ENCODE results near the gene CCDC40. TPM values are rescaled to one million over a fixed set of nuclear protein-coding genes. Genes with fewer than 3 reads are reported as not detected.

Gene CCDC40
- total RNA-seq, 3 donors from 2014 or later: 7.4 to 11.8 (median 11.6) TPM

DNA sequence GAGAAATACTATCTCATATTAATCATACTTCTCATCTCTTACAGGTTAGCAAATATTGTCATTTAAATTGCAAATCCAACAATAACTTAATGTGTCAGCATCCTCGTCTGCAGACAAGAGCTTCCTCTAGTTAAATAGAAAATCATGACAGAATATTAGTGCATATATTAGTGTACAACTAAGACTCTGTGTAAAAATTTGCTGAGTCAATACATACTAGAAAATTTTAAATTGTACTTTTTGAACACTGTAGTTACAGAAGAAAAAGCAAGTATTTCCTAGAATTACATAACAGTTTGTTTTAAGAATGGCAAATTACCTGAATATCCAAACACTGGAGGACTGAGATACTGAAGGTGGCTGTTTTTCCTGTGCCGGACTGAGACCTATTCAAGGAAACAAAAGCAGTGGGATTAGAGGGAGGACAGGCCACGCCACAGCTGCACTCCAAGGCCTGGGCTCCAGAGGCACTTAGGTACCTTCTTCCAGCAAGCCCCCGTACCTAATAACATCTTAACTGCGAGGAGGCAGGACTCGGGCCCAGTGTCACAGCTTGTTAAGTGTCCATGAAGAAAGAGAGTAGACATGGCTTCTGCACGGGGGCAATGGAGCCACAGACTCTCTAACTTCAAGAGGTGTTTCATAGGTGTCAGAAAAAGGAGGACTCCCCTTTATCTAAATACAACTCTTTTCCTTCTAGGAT is 105.2 kb downstream of the CCDC40 start:
- no peak for DNase-seq (ENCODE audit: low spot score in 2 of 2)
- TF ChIP-seq, protein P1, sequence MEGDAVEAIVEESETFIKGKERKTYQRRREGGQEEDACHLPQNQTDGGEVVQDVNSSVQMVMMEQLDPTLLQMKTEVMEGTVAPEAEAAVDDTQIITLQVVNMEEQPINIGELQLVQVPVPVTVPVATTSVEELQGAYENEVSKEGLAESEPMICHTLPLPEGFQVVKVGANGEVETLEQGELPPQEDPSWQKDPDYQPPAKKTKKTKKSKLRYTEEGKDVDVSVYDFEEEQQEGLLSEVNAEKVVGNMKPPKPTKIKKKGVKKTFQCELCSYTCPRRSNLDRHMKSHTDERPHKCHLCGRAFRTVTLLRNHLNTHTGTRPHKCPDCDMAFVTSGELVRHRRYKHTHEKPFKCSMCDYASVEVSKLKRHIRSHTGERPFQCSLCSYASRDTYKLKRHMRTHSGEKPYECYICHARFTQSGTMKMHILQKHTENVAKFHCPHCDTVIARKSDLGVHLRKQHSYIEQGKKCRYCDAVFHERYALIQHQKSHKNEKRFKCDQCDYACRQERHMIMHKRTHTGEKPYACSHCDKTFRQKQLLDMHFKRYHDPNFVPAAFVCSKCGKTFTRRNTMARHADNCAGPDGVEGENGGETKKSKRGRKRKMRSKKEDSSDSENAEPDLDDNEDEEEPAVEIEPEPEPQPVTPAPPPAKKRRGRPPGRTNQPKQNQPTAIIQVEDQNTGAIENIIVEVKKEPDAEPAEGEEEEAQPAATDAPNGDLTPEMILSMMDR (IDR thresholded peaks at IDR 0.05): no peak
- TF ChIP-seq POLR2AphosphoS5 (IDR thresholded peaks at IDR 0.05) (no peak), POLR2A (IDR thresholded peaks at IDR 0.05) (no peak)
- no peaks in the 10 kb centered on the region for H3K9me3 ChIP-seq
- peaks cover 3 to 12% of the 10 kb centered on the region in 2 donors for H3K4me1 ChIP-seq
- no peak overlapping the region for H3K27ac ChIP-seq
- peaks cover 30% of the 10 kb centered on the region for H3K36me3 ChIP-seq
- intact Hi-C loops (cut with DNase I; ENCODE audit: low total_unique reads): no loop called here
- no peaks in the 10 kb centered on the region for H3K27me3 ChIP-seq
- H3K4me3 ChIP-seq: no peak overlapping the region

DNA sequence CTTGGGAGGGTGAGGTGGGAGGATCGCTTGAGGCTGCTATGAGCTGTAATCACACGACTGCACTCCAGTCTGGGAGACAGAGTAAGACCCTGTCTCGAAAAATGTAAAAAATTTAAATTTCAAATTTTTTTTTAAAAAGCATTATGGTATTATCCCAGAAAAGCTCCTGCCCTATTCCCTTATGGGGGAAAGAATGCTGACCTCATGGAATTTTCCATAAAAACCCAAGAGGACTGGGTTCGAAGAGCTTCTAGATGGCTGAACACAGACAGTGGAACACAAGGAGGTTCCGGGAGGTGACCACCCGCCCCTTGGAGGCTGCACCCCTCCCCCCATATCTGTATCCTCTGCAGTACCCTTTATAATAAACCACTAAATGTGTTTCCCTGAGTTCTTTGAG is 106.5 kb downstream of the CCDC40 start:
- no peak overlapping the region for H3K27ac ChIP-seq
- peaks cover 3 to 12% of the 10 kb centered on the region in 2 donors for H3K4me1 ChIP-seq
- no peak for TF ChIP-seq POLR2A (IDR thresholded peaks at IDR 0.05)
- TF ChIP-seq POLR2AphosphoS5 (IDR thresholded peaks at IDR 0.05): no peak
- TF ChIP-seq, protein P1 (IDR thresholded peaks at IDR 0.05): no peak
- no peak overlapping the region for H3K4me3 ChIP-seq
- intact Hi-C loops (cut with DNase I; ENCODE audit: low total_unique reads): no loop called here
- no peaks in the 10 kb centered on the region for H3K27me3 ChIP-seq
- peaks cover 18% of the 10 kb centered on the region for H3K36me3 ChIP-seq
- no peak for DNase-seq (ENCODE audit: low spot score in 2 of 2)
- H3K9me3 ChIP-seq: no peaks in the 10 kb centered on the region

DNA sequence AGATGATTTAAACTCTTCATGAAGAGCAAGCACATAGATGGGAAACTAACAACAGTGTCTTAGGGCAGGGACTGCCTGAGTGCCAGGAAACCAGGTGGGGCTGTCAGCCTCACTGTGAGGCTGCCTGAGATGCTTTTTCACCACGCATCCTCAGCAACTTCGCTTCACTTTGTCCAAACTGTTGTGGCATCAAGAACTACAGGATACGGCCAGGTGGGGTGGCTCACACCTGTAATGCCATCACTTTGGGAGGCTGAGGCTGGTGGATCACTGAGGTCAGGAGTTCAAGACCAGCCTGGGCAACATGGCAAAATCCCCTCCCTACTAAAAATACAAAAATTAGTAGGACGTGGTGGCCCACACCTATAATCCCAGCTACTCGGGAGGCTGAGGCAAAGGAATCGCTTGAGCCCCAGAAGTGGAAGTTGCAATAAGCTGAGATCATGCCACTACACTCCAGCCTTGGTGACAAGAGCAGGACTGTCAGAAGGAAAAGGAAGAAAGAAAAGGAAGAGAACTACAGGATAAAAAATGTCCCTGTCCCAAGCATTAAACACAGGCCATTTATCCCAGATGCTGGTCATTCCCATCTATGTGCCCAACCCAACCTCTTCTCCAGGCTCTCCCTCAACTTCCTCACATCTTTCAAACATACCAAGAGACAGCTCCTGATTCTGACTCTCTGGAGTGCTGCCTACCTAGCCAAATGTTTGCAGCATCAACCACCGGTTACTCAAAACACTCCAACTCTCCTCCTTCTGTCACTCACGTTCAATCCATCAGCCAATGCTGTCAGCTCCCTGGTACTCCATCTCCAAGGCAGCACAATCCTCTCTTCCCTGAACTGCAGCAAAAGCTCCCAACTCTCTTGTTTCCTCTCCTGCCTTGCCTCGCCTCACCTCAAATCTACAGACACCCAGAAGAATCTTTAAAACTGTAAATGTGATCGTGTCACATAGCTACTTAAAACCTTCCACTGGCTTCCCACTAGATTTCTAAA is 108.9 kb downstream of the CCDC40 start:
- intact Hi-C loops (cut with DNase I; ENCODE audit: low total_unique reads): no loop called here
- Histone ChIP-seq H3K4me3 (peak overlapping the region; percentile 94 to 100 (median 96)), H3K4me1 (peaks cover 3 to 12% of the 10 kb centered on the region in 2 donors), H3K9me3 (no peaks in the 10 kb centered on the region), H3K36me3 (peaks cover 5% of the 10 kb centered on the region), H3K27ac (peak overlapping the region; percentile 96 to 98), H3K27me3 (no peaks in the 10 kb centered on the region)
- no peak for DNase-seq (ENCODE audit: low spot score in 2 of 2)
- no peak for TF ChIP-seq POLR2A (IDR thresholded peaks at IDR 0.05)
- TF ChIP-seq, protein P1 (IDR thresholded peaks at IDR 0.05): no peak
- TF ChIP-seq POLR2AphosphoS5 (IDR thresholded peaks at IDR 0.05): no peak

DNA sequence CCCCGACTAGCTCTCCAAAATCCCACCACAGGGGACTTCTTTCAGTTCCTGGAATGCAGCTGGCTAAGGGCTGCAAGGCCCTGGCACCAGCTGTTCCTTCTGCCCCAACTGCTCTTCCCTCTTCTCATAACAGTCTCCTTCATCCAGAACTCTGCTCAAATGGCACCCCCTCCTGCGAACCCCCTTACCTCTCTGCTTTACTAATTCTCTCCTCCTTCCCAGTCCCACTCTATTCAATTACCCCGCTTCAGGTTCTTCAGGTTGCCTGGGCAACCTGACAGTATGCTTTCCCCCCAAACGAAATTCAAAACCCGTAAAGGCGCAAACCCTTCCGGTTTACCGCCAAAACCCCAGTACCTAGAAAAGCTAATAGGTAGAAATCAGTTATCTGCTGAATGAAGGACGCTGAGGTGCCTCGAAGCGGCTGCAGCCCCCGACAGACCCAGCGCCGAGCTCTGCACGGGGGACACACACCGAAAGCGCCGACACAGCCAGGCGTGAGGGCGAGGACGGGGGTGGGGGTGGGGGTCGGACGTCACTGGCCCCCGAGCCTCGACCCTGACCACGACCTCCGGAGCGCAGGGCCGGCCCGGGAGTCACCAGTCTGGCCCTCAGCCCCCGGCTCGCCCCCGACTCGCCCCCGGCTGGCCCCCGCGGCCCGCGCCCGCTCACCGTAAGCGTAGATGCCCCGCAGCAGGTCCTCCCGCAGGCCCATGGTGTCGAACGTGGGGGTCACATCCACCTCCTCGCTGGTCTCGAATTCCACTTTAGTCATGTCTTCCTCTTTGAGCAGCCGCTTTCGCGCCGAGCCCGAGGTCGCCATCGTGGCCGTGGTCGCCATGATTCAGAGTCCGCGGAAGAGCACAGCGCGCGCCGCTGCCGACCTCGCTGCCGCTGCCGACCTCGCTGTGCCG is 109.9 kb downstream of the CCDC40 start:
- Histone ChIP-seq H3K4me3 (peak overlapping the region; percentile 94 to 100 (median 96)), H3K4me1 (peaks cover 3 to 12% of the 10 kb centered on the region in 2 donors), H3K9me3 (no peaks in the 10 kb centered on the region), H3K27ac (peak overlapping the region; percentile 96 to 98), H3K36me3 (peaks cover 5% of the 10 kb centered on the region), H3K27me3 (no peaks in the 10 kb centered on the region)
- TF ChIP-seq, protein P1 (IDR thresholded peaks at IDR 0.05): no peak
- no peak for TF ChIP-seq POLR2A (IDR thresholded peaks at IDR 0.05)
- no peak for TF ChIP-seq POLR2AphosphoS5 (IDR thresholded peaks at IDR 0.05)
- intact Hi-C loops (cut with DNase I; ENCODE audit: low total_unique reads): loop anchor here (1.0 kb wide), 1 partner anchor 43 kb away; no protein-coding TSS in a partner anchor
- DNase-seq (ENCODE audit: low spot score in 2 of 2): no peak
